HG02678 (cell line): ENCODE data around the gene POTEF.
"Not testable (repeated sequence)": the region's sequence is repeated elsewhere in the genome, so short reads cannot be mapped to it uniquely, and the experiment has no call there.

ENCODE experiments used
- ATAC-seq: cut with Tn5 transposase; IDR thresholded peaks from one replicate; pipeline ENCODE4 v1.9.1; 2021; ENCODE audit warnings: mild to moderate bottlenecking, moderate library complexity; ENCODE audit not compliant: unreplicated experiment

Gene POTEF

GRCh38 chr2:130129120-130129829 is at the start of gene POTEF:
Gene POTEF, minus strand, starts transcription at chr2:130129222. Its CDS starts 8,707 bp downstream, at chr2:130120515.
- not testable (repeated sequence) for ATAC-seq

GRCh38 chr2:130174866-130175265 is 45.8 kb upstream of the POTEF start:
- peak; percentile 62 for ATAC-seq

DNA sequence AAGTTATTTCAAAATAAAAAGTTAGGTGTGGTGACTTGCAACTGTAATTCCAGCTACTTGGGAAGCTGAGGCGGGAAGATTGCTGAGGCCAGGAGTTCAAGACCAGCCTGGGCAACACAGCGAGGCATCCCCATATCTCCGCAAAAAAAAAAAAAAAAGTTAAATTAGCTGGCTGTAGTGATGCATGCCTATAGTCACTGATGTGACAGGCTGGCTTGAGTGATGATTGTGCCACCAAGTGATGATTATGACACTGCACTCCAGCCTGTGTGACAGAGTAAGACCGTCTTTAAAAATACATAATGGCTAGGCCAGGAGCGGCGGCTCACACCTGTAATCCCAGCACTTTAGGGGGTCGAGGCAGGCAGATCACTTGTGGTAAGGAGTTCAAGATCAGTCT is 40.9 kb upstream of the POTEF start:
- ATAC-seq, result no peak

- ATAC-seq, result not testable (repeated sequence)
These were observed 40.1 kb upstream of the POTEF start for GRCh38 chr2:130169163-130169562.

GRCh38 chr2:130166611-130167010 is 37.6 kb upstream of the POTEF start:
- not testable (repeated sequence) for ATAC-seq

GRCh38 chr2:130165293-130166016 is 36.4 kb upstream of the POTEF start:
- ATAC-seq, result no peak

GRCh38 chr2:130162968-130163367 is 33.9 kb upstream of the POTEF start:
- ATAC-seq, result no peak

DNA sequence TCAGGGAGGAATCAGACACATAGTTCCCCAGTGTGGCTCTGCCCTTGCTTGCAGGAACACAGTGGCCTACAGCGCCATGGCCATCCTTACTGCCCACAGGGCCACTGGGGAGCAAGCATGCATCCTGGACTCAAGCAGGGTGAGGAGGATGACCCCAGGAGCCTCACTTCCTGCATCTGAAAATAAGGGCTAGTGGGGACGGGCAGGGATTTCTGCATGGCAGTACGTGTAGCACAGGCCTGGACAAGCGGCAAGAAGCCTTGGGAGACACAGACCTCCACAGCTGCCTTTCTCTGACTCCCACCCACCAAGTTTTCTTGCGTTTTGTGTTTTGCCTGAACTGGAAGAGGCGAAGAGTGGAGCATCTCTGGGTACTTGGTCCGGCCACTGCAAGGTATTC is 33.5 kb upstream of the POTEF start:
- ATAC-seq, result not testable (repeated sequence)

DNA sequence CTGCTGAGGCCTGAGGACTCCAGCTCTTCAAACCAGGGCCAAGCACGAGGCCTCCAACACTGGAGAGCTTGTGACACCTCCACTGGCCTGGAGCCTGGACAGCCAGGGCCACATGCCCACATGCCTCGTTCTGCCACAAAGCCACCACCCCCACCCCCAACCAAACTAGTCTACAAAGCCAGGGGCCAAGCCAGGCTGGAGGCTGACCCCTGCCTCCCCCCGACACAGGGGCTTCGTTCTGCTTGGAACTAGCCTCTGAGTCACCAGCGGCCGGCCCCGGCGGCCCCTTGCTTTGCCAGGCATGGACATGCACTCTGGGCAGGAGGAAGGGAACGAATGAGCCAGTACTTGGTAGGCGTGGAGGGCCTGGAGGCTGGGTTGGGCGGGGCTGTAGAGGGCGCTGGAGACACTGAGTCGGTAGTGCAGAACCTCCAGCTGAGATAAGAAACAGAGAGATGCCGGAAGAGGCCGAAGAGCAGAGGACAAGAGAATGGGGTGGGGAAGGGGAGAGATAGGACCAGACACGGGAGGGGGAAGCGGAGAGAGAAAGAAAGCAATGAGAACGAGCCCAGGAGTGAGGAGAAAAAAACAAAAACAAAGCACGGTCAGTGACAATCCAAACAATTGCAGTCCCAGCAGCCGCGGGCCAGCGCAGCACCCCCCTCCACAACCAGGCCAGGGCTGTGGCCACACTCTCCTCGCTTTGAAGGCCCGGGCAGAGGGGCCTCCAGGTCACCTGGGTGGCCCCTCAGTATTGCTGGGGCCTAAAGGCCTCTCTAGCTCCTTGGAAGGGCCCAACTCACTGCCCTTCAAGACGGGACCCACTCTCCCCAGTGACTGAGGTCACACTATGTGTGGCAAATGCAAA is 32.0 kb upstream of the POTEF start:
- ATAC-seq, result not testable (repeated sequence)

DNA sequence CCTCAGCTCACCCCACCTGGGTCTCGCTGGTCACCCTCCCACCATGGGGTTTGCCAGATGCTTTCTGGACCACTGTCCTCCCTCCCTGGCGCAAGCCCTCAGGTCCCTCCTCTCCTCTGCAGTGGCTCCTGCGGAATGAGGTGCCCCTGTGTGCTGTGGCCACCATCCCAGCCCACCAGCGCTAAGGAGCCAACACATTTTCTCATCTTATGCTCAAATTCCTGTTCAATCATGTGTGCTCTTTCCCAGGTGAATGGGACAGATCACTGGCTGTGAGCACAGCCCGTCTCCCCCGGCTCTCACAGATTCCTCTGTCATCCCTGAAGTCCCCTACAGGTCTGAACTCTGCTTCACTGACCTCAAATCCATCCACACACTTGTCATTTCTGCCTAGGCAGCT is 31.1 kb upstream of the POTEF start:
- no peak for ATAC-seq

DNA sequence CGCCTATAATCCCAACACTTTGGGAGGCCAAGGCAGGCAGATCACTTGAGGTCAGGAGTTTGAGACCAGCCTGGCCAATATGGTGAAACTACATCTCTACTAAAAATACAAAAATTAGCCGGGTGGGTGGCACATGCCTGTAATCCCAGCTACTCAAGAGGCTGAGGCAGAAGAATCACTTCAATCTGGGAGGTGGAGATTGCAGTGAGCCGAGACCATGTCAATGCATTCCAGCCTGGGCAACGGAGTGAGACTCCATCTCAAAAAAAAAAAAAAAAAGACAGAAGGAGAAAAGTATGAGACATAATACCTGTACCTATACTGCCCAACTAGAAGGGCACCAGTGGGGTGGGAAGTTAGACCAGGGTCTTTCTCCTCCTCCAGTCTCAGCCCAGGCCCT is 30.4 kb upstream of the POTEF start:
- ATAC-seq, result not testable (repeated sequence)

DNA sequence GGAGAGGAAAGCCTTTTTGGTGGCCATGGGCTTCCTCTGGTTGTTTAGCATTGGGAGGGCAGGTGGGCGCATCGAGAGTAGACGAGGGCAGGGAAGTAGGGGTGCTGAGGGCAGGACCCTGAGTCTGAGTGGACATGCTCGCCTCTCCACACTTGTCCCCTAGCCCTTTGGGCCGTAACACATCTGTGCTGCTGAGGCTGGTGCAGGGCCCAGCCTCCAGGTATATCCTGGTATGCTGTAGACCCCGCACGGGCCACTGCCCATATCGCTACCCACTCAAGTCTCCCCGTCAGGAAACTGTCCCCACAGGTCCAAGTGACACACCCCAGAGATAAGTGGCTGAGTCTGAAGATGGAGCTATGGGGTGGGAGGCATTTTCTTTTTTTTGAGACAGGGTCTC is 29.6 kb upstream of the POTEF start:
- no peak for ATAC-seq

- peak; percentile 87 for ATAC-seq
These were observed 28.9 kb upstream of the POTEF start for GRCh38 chr2:130157825-130158514.

- peak; percentile 39 for ATAC-seq
These were observed 28.3 kb upstream of the POTEF start for GRCh38 chr2:130157354-130157753.

DNA sequence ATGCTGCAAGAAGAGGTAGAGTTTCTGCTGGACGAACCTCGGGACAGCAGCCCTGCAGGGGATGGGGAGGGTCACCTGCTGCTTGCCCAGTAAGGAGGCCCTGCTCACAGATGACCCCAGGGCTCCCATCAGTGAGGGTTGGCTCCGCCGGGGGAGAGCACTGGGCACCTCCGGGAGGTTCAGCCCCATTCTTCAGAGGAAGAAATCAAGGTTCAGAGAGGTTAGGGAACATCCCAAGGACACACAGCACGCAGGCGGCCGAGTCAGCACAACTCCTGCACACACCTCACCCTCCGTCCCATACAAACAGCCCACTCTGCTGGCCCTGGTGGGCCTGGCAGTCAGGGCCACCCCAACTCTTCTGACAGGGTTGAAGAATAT is 27.6 kb upstream of the POTEF start:
- ATAC-seq, result no peak

DNA sequence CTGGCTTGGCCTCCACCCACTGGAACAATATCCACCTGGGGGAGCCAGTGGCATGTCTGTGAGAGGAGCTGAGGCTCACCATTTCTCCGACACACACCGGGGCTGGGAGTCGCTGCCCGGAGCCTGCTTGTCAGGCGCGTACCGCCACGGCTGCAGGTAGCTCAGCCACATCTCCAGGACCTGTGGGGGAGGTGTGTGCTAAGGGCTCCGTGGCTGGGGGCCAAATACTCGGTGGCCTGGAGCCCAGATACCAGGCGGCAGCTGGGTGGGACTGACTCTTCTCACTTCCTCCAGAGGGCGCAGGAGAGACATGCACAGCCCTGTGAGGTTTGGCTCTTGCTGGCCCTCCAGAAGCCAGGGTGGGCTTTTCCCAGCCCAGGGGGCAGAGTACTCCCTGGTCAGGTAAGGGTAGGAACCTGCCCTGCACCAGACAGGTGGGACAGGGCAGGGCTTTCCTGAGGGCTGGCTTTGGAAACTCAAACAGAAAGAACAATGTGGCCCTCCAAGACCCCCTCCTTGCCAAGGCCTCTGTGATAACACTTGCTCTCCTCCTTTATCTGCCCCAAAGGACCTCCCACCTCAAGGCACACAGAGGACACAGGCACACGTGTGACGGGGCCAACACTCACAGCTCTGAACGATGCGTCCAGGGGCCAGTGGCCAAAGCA is 27.1 kb upstream of the POTEF start:
- ATAC-seq, result not testable (repeated sequence)

DNA sequence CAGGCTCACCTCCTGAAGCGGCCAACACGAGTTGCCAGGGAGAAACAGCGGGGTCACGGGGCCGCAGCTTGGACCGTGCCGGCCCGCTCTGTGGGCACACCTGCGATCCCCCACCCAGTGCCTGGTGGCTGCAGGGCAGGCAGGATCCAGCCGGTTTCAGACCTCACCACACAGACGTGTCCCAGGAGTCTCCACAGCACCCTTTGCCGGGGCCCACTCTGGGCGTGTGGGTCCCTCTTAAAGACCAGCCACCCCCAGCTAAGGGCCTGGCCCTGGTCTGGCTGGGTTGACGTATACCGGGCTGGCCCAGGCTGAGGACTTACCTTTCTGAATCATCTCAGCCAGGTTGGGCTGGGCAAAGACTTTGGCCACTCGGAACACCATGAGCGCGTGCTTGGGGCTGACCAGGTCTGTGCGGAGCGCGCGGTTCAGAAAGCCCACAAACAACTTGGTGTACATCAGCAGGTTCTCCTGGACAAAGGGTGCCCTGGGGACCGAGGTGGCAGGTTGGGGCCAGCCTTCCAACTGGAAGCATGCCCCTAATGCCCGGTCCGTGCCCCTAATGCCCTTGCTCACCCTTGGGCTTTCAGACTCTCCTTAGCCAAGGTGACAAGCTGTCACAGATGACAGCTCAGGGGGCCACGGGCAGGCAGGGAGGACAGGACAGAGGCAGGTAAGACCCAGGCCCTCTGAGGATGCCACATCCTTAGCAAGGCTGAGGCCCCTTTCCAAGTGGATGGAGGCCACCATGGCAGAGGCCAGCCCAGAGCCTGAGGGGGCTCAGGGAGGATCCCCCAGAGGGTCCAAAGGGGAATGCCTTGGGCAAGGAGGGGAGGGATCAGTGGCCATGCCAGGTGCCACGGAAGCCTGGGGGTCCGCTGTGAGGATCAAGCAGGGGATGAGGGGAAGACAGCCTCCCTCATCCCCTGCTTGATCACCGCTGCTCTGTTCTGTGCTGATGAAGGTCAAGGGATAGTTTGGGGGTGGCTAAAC is 26.0 kb upstream of the POTEF start:
- no peak for ATAC-seq

DNA sequence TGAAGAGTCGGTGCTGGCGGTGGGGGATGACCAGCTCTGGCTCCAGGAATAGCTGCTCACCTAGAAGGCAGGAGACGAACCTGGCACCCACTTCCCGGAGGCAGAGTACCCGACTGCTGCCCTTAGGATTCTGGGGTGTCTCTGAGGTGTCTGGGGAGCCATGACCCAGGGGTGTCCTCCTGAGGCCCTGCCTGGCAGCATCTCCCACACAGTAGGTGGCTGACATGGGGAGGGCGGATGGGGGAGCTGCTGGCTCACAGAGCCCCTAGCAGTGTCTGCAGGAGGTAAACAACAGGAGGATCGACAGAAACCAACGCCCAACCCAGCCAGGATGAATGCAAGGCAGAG is 25.4 kb upstream of the POTEF start:
- not testable (repeated sequence) for ATAC-seq

DNA sequence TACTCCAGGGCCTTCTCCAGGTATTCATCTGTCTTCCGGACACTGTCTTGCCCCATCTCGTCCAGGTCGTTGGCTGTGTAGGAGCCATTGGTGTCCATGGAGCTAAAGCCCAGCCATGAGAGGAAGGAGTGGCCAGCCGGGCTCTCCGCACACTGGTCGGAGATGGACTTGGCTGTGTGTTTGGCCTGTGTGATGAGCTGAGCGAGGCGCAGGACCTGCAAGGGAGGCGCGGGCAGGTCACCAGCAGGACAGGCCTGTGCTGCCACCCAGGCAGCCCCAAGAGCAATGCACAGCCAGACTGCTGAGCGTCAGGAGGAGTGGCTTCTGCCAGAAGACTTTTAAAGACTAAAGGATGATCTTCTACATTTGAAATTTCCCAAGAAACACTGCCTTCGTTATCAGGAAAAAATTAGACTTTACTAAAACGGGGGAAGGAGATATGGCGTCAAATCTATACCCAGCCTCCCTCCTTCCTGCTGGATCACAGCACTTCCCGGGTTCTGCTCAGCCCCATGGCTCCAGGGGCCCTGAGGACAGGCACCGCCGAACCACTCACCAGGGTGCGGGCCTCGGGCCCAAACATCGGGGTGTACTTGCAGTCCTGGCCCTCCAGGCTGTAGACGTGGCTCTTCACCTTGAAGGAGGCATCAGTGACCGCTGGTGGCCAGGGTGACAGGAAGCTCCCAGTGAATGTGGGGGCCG is 24.9 kb upstream of the POTEF start:
- not testable (repeated sequence) for ATAC-seq
